Peyer's patch (tissue), 4 donors: ENCODE data around the gene COL6A2.

Experiments
- CTCF ChIP-seq, 6 experiments: fragments of 450-650 bp in 4 of 6; fragments of 200-600 bp in 2 of 6; sonication (generic) in 1 of 6; IDR thresholded peaks; one replicate each; pipeline ENCODE4 v1.5.1; 2017 to 2019; ENCODE audit warnings: antibody characterized with exemption in 6 of 6, mild to moderate bottlenecking in 3 of 6, moderate library complexity in 1 of 6
- POLR2A ChIP-seq, 2 donors: fragments of 450-650 bp; IDR thresholded peaks; one replicate each; pipeline ENCODE4 v1.5.1; 2017; ENCODE audit warnings: antibody characterized with exemption in 2 of 2, mild to moderate bottlenecking in 2 of 2, moderate library complexity in 2 of 2

GRCh38 chr21:46111857-46112724 lies 14.2 kb downstream of the COL6A2 start:
- no peak for TF ChIP-seq CTCF (IDR thresholded peaks at IDR 0.05)
- no peak for TF ChIP-seq POLR2A (IDR thresholded peaks at IDR 0.05)
